ENCODE data around the gene CXCL5. TPM values are rescaled to one million over a fixed set of nuclear protein-coding genes. Genes with fewer than 3 reads are reported as not detected.

The CXCL5 gene
- 0.58 TPM for total RNA-seq
- long read RNA-seq, partial matches to known transcripts = 0 of 2 reads
- long read RNA-seq, other reads (novel, unspliced or antisense) = 0 of 2 reads

DNA sequence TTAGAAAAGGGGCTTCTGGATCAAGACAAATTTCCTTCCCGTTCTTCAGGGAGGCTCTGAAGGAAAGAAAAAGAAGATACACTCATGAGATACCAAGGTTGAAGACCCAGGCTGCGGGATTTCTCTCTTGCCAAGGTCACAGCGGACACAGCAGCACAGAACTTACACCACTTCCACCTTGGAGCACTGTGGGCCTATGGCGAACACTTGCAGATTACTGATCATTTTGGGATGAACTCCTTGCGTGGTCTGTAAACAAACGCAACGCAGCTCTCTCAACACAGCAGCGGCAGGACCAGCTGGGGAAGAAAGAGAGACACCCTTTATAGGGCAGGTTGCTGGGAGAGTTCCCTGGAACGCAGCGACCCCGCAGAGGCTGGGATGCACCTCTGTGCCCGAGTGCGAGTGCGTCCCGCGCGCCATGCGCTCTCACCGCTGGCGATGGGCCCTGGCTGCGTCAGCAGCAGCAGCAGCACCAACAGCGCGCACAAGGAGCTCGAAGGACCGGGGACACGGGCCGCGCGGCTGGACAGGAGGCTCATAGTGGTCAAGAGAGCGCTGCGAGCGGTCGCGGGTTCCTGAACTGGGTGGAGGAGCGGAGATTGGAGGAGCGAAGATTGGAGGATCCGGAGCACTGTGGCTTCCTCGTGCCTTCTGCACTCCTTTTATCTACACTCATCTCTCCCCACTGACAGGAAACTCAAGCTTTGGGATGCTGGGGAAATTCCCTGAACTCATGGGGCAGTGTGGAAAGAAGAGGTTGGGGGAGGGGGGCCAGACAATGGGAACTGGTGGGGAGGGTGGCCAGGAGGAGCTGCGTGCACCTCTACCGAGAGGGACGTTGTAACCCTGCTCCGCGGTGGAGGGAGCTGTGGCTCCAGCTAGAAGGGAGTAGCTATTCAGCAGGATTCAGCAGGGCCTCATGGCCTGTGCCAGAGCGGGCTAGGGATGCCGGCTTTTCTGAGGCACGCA is at the start of gene CXCL5:
Gene CXCL5, minus strand, starts transcription at position 638 of the 972 bp plus-strand sequence. Its CDS starts 96 bp downstream, at position 542.
- no peak for DNase-seq (ENCODE audit: low spot score)

GRCh38 chr4:74047152-74047551 is 48.7 kb upstream of the CXCL5 start:
- no peak for DNase-seq (ENCODE audit: low spot score)

DNA sequence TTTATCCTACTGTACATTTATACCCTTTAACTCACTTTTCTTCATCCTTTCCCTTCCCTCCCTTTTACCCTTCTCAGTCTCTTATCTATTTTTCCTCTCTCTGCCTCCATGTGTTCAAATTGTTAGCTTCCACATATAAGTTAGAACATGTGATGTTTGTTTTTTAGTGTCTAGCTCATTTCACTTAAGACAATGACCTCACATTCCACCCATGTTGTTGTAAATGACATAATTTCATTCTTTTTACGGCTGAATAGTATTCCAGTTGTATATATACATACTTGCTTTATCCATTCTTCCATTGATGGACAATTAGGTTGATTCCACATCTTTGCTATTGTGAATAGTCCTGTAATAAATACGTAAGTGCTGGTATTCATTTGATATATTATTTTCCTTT is 47.3 kb upstream of the CXCL5 start:
- no peak for DNase-seq (ENCODE audit: low spot score)

DNA sequence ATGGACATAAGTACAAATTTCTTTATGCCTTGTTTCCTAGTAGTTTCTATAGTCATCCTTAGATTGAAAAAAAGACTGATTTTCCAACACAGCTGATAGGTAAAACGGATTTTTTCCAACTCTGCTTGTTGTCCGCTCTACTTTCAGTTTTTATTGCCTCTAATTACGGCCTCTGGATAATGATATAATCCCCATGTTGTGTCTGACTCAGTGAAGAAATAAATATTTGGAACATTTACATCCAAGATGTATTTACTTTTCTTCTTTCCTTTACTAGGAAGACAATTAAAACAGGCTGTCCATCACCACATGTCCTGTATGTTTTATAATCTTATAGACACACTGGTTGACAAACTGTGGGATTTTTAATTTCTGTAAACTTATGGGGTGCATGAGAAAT is 46.8 kb upstream of the CXCL5 start:
- no peak for DNase-seq (ENCODE audit: low spot score)

- no peak for DNase-seq (ENCODE audit: low spot score)
Measured at GRCh38 chr4:74044677-74045076, 46.2 kb upstream of the CXCL5 start.

DNA sequence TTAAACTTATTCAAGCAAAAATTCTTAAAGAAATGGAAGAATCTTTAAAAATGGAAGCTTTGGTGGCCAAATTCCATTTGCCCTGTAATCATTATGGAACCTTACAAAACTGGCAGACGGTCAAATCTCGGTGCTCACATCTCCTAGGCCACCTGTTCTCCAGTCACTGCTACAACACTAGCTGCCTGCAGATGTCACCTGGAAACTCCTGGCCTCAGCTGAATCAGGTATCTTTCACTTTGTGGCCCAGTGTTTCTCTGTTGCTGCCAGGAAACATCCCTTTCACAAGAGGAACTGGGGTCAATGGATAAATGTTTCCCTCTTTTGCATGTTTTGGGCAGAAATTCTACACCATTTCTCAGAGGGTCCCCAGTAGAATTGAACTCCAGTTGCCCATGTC is 44.2 kb upstream of the CXCL5 start:
- no peak for DNase-seq (ENCODE audit: low spot score)

DNA sequence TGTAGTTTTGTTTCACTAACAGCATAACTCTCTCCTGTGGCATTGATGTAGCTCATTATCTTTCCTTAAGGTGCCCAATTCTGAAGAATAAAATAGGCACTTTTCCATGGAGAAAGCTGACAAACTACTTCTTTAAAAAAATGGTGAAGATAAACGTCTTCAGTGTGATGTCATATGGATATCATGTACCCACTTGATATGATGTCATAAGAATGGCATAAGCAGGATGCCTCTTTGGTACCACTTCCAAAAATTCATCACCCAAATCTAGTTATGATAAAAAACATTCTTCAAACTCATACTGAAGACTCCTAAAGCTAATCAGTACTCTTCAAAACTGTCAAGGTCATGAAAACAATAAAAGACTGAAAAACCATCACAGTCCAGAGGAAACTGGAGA is 42.9 kb upstream of the CXCL5 start:
- DNase-seq (ENCODE audit: low spot score) = no peak

DNA sequence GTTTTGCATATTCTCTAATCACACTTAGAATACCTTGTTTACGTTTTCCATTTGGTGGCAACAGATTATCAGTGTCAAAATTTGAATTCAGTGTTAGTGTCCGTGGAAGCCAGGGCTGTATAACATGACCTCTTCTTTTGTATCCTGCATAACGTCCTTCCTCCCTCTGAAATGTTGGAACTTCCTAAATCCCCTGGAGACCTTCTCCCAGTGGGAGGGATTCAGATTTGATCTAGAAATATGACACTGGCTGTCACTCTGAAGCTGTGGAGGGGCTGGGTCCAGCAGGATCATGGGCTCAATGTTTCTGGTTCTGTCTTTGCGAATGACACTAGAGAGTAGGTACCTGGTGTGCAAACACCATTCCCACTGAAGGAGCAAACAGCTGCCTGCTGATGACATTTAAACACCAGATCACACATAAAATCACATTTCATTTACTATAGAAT is 40.9 kb upstream of the CXCL5 start:
- no peak for DNase-seq (ENCODE audit: low spot score)

GRCh38 chr4:74038425-74039314 is 40.2 kb upstream of the CXCL5 start, which contains the start of gene CXCL3:
Gene CXCL3, minus strand, starts transcription at chr4:74038689. Its CDS starts 78 bp downstream, at chr4:74038611.
- DNase-seq (ENCODE audit: low spot score) = peak; percentile 93

DNA sequence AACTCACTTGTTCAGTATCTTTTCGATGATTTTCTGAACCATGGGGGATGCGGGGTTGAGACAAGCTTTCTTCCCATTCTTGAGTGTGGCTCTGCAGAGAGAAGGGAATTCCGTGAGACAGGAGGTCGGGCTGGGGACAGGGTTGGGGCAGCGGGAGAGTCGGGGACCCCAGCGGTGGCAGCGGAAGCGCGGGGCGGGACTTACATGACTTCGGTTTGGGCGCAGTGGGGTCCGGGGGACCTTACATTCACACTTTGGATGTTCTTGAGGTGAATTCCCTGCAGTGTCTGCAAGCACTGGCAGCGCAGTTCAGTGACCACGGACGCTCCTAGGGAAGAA is 39.6 kb upstream of the CXCL5 start:
- no peak for DNase-seq (ENCODE audit: low spot score)

- no peak for DNase-seq (ENCODE audit: low spot score)
Measured at GRCh38 chr4:74037076-74037955, 38.8 kb upstream of the CXCL5 start.

DNA sequence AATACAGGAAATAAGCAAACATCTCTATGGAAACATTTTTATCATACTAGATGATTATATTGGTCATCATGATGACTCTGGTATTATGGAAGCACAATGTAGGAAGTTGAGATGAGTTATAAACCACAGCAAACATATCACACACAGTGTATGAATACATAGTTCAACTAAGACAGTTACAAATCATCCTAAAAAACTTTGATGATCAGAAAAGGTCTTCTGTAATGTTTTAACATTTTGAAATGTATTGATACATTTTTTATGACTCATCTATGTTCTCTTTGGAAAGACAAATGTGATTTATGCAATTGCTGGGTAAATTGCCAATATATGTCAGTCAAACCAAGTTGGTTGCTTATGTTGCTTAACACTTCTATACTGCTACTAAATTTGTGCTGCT is 35.3 kb upstream of the CXCL5 start:
- no peak for DNase-seq (ENCODE audit: low spot score)

DNA sequence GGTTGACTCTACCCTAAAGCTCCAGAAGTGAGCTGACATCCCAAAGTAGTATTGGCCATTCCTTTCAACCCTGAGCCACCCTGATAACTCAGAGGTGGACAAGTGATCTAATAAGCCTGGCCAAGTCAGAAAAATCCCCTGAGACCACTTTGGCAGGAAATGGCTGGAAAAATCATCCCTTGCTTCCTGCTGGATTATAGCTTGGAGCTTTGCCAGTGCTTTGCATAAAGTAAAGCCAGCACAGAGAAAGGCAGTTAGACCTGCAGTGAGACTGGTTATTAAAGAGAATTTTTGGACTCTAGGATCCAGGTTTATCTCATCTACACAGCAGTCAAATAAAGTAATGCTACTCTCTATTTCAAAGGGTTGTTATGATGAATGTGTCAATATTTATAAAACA is 33.6 kb upstream of the CXCL5 start:
- DNase-seq (ENCODE audit: low spot score) = no peak

GRCh38 chr4:74031576-74031975 is 33.1 kb upstream of the CXCL5 start:
- no peak for DNase-seq (ENCODE audit: low spot score)

- no peak for DNase-seq (ENCODE audit: low spot score)
Measured at GRCh38 chr4:74030285-74030684, 31.8 kb upstream of the CXCL5 start.

GRCh38 chr4:74028504-74028903 is 30.0 kb upstream of the CXCL5 start:
- no peak for DNase-seq (ENCODE audit: low spot score)

GRCh38 chr4:74023709-74024108 is 25.2 kb upstream of the CXCL5 start:
- DNase-seq (ENCODE audit: low spot score) = no peak

DNA sequence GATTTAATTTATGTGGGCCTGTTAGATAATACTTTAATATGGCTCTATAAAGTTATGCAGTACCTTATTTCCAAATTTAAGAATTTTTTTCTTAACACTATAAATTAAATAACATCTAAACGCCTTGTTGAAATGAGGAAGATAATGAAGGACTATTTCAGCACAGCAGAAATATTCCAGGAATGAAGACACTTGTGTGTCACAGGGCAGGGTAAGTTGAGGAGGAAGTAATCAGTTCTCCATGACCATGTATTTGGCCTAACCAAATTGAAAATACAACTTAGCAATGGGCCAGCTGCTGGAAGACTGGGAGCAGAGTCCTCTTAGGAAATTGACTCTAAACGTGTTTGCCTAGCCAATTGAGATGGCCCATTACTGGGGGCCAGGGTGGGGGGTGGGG is 23.1 kb upstream of the CXCL5 start:
- no peak for DNase-seq (ENCODE audit: low spot score)

- DNase-seq (ENCODE audit: low spot score) = no peak
Measured at GRCh38 chr4:74018771-74019170, 20.3 kb upstream of the CXCL5 start.

GRCh38 chr4:74018116-74018515 is 19.6 kb upstream of the CXCL5 start:
- DNase-seq (ENCODE audit: low spot score) = no peak

- DNase-seq (ENCODE audit: low spot score) = no peak
Measured at GRCh38 chr4:74016068-74016467, 17.6 kb upstream of the CXCL5 start.

Measured in mesenteric fat pad (tissue), 1 donor.